Transverse colon (tissue), 4 donors: Measurements from ENCODE around the gene EXOC6.

Experiments used
- EP300 ChIP-seq: sonication (generic); formaldehyde crosslinking; IDR thresholded peaks from one replicate; pipeline ENCODE4 v1.6.1; 2017; ENCODE audit warnings: antibody characterized with exemption, low read depth
- POLR2A ChIP-seq: fragments of 450-650 bp; IDR thresholded peaks from one replicate; pipeline ENCODE4 v1.6.1; 2016; ENCODE audit warnings: antibody characterized with exemption, mild to moderate bottlenecking, moderate library complexity
- POLR2AphosphoS5 ChIP-seq, 3 donors: sonication (generic); formaldehyde crosslinking; IDR thresholded peaks; one replicate each; pipeline ENCODE4 v1.6.1; 2016; ENCODE audit warnings: antibody characterized with exemption in 3 of 3
- TF ChIP-seq, protein P1 (sequence below), 5 experiments: fragments of 200-600 bp in 3 of 5; fragments of 450-650 bp in 2 of 5; sonication (generic) in 3 of 5; IDR thresholded peaks; 1 replicate in 2 of 5; 2 replicates in 3 of 5; pipeline ENCODE4 v1.5.1; 2016 to 2017; ENCODE audit warnings: antibody characterized with exemption in 5 of 5, inconsistent platforms in 3 of 5, mild to moderate bottlenecking in 2 of 5, moderate library complexity in 1 of 5

DNA sequence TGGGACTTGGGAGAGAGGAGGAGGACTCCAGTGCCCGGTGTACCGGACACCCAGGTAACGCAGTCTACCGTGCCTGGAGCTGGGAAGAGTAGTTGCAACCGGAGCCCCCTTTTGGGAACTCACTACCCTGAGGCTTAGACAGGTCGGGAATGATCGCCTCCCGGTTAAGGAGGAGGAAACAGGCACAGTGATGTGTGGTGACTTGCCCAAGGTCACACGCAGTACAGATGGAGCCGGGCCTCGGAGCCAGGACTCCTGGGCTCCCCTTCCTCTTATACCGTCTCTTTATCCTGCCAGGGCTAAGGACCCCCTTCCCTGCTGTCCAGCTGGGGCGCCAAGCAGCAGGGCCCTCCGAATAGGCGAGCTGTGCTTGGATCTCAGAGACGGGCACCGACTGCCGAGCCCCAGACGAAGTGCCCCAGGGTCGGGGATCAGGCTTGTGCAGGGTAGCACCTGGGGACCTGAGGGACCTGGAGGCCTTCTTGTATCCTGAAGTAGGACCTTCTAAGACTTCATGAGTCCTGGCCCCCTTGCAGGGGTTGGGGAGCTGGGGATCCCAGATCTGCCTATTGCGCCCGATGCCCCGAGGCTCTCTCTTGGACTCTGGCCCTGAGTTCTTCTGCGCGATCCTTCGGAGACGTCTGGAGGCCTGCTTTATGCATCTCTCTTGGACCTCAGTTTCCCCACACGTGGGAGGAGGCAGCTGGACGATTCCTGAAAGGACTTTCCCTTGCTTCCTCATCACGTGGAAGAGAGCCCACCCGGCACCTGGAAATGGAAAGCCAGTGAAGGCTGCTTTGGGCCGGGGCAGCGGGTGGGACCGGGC lies 224.6 kb downstream of the EXOC6 start:
- TF ChIP-seq EP300 (no peak), POLR2A (no peak), POLR2AphosphoS5 (IDR thresholded peaks at IDR 0.05) (no peak)
- TF ChIP-seq, protein P1, sequence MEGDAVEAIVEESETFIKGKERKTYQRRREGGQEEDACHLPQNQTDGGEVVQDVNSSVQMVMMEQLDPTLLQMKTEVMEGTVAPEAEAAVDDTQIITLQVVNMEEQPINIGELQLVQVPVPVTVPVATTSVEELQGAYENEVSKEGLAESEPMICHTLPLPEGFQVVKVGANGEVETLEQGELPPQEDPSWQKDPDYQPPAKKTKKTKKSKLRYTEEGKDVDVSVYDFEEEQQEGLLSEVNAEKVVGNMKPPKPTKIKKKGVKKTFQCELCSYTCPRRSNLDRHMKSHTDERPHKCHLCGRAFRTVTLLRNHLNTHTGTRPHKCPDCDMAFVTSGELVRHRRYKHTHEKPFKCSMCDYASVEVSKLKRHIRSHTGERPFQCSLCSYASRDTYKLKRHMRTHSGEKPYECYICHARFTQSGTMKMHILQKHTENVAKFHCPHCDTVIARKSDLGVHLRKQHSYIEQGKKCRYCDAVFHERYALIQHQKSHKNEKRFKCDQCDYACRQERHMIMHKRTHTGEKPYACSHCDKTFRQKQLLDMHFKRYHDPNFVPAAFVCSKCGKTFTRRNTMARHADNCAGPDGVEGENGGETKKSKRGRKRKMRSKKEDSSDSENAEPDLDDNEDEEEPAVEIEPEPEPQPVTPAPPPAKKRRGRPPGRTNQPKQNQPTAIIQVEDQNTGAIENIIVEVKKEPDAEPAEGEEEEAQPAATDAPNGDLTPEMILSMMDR (IDR thresholded peaks at IDR 0.05): no peak
